Fibroblast of skin of left biceps (primary cell): ENCODE results near the gene RSPH1.
"Not testable (repeated sequence)": the region's sequence is repeated elsewhere in the genome, so short reads cannot be mapped to it uniquely, and the experiment has no call there.

Experiments
- DNase-seq, 2 experiments: peaks; one replicate each; pipeline ENCODE4 v3.0.0-alpha.2; 2013; ENCODE audit warnings: low read depth in 2 of 2

RSPH1 gene

DNA sequence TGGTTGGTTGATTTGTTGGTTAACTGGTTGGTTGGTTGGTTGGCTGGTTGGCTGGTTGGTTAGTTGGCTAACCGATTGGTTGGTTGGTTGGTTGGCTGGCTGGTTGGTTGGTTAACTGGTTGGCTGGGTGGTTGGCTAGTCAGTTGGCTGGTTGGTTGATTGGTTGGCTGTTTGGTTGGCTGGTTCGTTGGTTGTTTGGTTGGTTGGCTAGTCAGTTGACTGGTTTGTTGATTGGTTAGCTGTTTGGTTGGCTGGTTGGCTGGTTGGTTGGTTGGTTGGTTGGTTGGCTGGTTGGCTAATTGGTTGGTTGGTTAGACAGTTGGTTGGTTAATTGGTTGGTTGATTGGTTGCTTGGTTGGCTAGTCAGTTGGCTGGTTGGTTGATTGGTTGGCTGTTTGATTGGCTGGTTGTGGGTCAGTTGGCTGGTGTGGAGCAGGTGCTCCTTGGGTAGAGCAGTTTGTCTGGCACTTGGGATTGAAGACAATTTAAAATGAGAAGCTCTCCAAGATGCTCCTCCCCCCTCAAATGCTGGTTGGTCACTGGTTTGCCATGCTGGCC is 6.9 kb downstream of the RSPH1 start:
- no peak for DNase-seq

DNA sequence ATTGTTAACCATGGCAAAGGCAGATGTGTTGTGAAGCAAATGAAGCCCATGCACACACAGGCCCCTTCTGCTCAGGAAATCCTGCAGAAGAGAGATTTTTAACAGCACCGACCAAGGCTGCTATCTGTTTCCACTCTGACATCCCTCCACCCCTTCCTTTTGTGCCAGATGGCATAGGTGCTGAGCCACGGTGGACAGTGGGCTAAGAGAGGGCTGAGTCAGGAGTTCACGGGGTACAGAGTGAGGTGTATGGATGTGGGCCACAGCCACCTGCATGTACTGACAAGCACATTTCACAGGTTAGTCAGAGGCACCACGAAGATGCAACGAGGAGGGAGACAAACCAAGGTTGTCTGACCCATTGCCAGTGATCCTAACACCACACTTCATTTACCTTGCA is 9.5 kb downstream of the RSPH1 start:
- no peak for DNase-seq

DNA sequence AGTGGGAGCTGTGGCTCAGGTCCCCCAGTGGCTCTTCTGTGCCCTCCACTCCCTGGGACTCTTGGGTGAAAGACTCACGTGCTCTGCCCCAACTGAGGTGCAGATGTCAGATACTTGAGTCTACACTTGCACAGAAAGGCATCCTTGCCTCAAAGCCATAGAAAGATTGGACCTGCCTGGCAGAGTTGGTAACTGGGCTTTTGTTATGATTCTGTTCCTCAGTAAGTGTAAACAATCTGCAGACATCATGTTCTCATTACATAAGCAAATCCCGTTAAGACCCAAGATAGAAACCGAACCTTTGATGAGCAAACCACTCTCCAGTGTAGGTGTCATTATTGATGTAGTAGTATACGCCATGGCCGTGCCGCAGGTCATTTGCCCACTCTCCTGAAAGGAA is 10.0 kb downstream of the RSPH1 start:
- DNase-seq, result no peak

DNA sequence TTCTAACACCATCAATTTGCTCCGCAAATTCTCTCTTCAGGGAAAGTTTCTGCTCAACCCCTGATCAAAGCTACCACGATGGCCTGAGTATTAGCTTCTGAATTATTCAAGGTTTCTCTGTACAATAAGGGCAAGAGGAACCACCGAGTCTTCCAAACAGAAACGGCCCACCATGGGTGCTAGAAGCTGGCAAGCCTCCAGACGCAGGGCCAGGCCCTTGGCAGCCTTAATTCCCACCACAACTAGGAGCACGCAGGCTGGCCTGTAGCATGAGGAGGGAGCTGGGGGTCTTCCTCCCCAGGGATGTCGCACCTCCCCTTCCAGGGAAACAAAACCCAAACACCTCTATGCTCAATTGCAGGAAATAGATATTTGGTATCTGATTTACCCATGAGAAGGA is 11.1 kb downstream of the RSPH1 start:
- no peak for DNase-seq

DNA sequence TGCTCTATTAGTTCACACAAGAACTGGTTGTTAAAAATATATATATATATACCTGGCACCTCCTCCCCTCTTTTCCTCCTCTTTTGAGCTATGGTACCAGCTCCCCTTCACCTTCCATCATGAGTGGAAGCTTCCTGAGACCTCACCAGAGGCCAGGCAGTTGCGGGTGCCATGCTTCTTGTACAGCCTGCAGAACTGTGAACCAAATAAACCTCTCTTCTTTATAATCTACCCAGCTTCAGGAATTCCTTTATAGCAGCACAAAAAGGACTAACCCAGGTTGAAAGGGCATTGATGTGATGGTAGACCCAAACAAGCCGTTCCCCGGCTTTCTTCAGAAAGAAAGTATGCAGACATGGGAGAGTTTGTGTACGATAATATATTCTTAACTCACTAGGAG is 14.9 kb downstream of the RSPH1 start:
- DNase-seq, result no peak

DNA sequence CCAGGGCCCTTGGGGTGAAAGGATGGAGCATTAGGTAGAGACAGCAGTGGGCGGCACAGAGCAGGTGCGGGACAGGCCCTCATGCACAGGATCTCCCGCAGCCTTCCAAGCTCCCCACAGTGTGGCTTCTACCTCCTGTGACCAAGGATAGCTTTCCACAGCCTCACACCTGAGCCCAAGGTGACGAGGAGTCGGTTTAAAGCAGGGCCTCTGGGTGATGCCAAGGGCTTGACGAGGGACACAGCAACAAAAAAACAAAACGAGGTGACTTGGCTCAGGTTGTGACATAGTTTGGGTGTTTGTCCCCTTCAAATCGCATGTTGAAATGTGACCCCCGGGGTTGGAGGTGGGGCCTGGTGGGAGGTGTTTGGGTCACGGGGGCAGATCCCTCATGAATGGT is 15.3 kb downstream of the RSPH1 start:
- DNase-seq, result no peak

DNA sequence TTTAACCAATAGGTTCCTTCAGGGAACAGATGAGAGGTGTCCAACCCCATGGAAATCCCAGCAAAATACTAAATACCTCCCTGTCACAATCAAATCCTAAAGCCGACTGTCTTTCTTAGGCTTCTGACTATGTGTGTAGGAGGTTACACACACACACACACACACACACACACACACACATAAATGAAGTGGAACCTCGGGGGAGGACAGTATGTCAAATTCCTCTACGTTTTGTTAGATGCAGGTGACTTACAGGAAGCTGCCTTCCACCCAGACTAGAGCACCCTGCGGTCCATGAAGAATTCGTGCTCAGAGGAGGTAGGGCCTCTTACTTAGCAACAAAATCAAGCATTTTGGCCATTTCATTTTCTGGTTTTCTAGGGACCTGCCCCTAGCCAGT is 16.4 kb downstream of the RSPH1 start:
- no peak for DNase-seq

DNA sequence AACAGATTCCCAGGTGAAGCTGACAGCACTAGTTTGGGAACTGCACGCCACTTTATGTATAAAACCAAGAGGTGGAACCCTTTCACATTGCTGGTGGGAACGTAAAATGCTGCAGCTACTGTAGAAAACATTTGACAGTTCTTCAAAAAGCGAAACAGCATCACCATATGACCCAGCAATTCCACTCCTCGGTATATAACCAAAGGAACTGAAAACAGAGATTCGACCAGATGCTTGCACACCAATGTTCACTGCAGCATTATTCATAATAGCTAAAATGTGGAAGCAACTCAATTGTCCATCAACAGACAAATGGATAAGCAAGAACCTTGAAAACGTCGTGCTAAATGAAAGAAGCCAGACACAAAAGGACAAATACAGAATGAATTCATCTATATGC is 17.5 kb downstream of the RSPH1 start:
- DNase-seq, result no peak

DNA sequence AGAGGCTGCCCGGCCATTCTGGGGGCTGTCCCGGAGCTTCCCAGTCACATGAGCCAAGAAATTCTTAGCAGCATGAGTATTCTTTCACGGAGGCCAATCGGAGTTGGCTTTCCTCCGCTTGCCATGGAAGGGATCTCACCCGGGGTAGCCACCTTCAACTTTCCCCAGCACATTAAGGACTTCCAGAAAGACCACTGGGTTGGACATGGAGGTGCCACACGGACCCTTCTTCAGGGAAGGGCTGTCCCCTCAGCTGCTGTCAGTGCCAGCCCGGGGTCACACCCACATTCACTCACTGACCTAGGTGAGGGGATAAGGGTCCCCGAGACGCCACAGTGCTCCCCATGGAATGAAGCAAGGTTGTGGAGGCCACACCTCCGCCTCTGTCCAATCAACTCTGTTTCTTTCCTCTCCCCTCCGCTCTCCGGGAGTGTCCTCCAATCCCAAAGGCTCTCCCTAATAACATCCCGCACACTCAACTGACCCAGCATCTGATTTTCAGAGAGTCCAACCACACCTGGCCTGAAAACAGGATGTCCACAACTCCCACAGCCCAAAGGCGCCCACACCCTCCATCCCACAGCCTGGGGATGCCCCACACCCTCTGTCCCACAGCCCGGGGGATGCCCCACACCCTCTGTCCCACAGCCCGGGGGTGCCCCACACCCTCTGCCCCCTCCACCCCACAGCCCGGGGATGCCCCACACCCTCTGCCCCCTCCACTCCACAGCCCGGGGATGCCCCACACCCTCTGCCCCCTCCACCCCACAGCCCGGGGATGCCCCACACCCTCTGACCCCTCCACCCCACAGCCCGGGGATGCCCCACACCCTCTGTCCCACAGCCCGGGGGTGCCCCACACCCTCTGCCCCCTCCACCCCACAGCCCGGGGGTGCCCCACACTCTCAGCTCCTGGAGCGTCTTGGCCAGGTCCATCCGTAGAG is 19.4 kb downstream of the RSPH1 start:
- DNase-seq, result no peak

DNA sequence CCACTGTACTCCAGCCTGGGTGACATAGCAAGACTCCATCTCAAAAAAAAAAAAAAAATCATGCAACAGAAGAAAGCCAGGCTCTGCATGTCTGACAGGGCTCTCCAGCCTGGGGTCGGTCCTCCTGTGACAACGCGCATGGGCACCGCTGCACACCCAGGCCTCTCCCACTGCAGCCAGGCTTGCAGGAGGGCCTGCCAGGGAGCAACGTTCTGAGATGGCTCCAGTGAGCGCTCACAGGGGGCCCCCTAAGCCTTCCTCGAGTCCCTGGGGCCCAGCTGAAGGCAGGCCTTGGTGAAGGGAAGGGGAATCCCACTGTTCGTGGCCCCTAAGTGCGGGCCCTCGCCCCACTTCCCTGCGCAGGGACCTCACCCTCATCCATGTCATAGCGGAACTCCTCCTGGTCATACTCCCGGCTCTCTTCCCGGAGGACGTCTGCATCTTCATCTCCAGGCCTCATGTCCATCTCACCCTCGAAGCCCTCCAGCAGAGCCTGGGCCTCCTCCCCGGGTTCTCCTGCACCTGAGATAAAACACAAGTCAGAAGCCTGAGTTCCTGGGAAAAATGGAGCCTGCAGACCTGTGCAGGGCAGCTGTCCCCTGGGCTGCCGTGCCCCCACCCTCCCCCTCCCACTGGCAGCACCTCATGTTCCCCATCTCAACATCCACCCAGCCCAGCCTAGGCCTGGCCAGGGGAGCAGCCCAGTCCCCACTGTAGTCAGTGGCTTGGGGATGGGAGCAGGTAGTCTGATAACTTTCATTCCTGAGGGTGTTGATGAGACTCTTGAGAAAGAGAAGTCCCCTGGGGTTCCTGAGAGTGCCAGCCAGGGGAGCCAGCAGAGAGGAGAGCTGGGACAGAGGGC is 20.3 kb downstream of the RSPH1 start:
- DNase-seq, result no peak

DNA sequence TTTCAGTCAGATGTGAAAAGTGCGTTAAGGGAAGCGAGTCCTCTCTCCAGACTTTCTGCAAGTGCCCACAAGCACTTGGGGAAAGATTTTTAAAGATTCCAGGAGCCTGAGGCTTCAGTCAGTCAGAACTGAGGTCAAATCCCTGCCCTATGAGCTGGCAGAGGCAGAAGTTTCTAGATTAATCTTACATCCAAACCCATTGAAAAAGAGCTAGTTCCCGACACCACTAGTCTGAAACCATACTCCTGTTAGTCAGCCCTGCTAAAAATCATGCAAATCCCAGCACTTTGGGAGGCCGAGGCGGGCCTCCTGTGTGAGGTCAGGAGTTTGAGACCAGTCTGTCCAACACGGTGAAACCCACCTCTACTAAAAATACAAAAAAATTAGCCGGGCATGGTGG is 21.0 kb downstream of the RSPH1 start:
- DNase-seq, result no peak

DNA sequence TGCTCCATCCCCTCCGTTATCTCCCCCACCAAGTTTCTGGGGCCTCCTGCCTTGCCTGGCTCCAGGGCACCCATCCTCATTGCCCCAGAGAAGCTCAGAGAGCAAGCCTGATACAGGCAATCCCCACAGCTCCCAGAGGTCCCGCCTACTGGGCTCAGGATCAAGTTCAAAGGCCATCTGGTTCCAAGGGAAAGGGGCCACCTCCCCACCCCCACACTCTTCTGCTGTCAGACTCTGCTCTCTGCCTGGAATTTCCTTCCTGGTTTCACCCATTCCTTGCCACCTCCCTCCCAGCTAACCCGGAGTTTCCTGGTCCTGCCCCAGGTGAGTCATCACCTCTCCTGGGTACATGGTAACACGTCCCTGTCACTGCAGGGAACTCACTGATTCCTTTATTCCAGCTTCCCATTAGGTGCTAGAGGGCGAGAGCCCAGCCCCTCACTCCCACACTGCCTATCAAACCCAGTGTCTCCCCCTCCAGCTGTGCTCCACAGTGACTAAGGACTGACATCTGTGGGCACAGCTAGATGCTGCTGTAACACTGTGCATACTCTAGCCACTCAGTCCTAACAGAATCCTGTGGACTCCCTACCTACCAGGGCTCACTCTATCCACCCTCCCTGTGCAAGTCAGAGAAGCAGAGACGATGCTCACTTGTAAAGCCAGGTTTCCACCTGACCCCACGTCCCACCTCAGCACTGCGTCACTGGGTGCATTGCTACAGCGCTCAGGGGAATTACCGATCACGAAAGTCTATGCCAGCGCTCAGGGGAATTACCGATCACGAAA is 21.8 kb downstream of the RSPH1 start:
- no peak for DNase-seq

DNA sequence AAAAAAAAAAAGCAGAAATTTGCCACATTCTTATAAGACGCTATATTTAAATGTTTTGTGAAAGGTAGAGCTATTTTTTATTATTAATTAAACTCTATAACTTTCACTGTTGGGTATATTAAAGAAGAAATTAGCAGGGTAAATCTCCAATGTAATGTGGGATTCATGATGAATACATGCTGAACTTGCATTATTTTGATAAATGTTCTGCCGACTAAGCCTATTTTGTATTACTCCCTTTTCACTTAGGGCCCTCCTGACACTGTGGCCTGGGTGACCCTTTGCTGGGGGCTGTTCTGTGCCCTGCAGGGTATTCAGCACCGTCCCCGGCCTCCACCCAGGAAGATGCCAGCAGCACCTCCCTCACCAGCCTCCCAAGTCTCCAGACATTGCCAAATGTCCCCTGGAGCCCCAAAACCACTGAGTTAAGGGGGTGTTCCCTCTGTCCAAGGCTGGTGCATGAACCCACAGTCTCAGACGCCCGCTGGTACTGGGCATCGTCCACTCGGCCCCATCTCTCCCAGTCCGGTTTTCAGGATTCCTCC is 22.5 kb downstream of the RSPH1 start:
- no peak for DNase-seq

DNA sequence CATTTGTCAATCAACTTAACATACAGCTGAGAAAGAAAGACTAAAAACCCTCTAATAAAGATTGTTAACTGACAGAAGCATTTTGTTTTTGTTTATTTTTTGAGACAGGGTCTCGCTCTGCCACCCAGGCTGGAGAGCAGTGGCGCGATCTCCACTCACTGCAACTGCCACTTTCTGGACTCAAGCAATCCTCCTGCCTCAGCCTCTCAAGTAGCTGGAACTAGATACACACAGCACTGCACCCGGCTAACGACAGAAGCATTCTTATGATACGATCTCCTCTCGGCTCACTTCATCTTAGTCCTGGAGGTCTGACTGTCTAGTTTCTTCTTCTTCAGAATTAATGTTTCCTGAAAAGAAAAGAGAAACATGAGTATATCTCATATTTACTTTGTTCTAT is 23.5 kb downstream of the RSPH1 start:
- DNase-seq, result no peak

DNA sequence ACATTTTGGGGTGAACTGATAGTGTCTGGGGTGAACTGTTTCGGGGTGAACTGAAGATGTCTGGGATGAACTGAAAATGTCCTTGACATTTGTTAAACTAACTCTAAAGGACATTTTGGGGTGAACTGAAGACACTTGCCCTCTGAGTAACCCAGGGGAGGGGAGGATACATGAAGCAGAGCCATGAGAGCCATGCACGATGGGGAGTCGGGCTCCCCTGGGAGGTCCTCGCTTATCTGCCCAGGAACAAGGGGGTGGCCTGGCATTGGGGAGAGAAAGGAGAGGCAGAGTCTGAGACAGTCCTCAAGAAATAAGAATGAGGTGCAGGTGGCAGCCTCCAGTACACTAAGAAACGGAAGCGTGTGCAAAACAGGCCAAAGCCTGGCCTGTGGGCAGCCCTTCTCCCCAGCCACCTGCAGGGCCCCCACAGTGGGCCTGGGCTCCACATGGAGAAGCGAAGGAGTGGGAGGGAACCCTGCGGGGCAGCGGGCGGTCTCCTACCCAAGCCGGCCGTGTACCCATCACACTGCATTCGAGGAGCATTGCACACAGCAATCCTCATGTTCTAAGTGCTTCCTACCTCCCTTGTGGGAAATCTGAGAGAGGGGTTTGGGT is 24.2 kb downstream of the RSPH1 start:
- no peak for DNase-seq

DNA sequence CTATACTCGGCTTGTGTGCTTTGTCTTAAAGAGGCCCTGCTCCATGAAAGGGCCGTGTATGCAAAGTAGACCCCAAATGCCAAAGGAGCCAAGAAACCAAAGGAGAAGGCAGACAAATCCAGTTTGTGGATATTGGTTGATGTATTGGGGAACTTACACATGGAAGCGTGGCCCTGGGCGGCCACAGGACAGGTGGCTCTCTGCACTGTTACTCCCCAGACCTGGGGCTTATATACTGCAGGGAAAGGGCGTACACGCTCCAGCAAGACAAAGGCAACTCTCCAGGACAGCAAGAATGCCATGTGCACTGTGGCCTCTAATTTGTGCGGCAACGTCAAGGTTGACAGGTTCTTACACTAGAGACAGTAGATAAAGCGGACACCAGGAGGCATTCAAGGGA is 24.8 kb downstream of the RSPH1 start:
- no peak for DNase-seq

DNA sequence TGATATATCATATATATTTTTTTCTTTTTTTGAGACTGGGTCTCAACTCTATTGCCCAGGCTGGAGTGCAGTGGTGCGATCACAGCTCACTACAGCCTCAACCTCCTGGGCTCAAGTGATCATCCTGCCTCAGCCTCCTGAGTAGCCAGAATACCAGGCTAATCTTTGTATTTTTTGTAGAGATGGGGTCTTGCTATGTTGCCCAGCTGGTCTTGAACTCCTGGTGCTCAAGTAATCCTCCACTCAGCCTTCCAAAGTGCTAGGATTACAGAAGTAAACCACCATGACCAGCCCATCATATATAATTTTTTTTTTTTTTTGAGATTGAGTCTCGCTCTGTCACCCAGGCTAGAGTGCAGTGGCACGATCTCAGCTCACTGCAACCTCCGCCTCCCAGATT is 26.3 kb downstream of the RSPH1 start:
- DNase-seq, result not testable (repeated sequence)

DNA sequence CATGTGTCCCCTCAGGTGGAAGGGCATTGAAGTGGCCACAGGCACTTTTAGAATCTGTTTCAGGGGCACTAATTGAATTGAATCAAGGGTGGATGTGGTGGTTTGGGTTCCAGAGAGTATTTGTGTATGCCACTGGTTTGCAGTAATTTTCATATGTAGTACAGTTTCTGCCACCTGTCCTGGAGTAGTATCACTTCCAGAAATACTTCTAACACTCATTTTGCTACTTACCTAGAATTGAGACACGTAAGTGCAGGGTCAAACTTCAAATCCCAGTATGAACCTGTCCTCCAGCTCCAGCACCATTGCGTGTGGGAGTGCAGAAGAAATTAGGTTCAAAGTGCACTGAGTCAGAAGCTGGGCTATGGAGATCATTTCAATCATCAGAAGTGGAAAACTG is 26.8 kb downstream of the RSPH1 start:
- DNase-seq, result no peak

DNA sequence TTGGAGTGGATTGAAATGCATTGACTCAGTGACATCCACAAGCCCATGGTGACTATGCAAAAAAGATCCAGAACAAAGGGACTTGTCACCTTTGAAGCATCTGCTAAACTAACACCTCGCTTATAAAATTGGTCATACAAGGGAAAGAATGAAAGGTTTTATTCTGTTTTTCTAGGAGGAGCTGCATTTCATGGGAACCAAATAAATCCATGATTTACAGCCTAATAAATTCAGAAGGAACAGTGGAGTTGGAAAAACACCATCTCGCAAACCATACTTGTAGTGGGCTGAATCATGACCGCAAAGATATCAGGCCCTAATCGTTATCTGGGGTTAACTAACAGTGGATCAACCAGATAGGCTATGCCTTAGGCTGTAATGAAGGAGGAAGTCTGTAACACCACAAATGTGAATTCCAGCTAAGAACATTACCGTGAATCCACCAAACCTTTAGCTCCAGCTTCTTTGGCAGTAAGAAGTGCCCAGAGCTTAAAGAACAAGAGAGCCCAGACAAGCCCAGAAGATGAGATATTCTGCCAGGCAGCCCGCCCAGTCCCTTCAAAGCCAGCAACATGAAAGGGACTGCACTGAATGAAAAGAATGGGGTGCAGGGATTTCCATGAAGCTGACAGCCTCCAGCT is 27.4 kb downstream of the RSPH1 start:
- no peak for DNase-seq

DNA sequence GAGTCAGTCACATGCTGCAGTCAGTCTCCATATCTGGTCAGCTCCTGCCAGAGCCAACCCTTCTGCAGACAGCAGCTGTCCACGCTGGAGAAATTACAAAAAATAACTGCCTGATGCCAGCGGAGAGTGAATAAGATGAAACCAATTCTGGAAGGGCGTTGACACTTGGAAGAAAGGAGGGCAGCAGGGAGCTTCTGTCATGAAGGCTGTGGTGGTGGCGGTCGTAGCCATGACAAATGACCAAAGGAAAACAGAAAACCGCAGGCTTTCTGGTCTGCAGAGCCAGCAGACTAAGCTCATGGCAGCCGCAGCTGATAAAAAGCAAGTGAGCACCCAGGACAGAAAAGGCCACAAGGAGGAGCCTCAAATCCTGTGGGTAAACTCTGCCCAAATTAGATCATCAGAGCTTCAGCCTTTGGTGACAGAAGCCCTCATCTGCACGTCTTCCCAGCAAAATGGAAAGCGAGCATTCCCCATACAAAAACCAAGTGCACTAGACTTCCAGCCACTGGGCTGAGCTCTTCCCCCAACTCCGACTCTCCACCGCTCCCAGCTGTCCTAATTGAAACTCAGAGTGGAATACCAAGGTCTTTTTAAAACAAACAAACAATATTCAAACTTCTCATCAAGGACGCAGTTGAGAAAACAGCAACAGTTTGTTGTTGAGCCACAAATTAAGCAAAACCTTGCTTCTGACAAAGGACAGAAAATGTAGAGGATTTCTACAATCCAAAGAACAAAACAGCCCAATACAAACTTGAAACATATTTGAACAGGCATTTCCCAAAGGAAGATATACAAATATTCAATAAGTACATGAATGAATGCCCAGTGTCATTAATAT is 28.7 kb downstream of the RSPH1 start:
- no peak for DNase-seq
